Kidney (tissue), 22 donors: ENCODE results near the gene OR1L6. TPM values are rescaled to one million over a fixed set of nuclear protein-coding genes. Genes with fewer than 3 reads are reported as not detected.

ENCODE experiments used
- DNase-seq, 5 donors: peaks; one replicate each; pipeline ENCODE4 v3.0.0-alpha.2; 2013 to 2020
- FAIRE-seq: peaks from 2 replicates; lab custom pipeline; 2012; peaks lifted over from hg19 to GRCh38; lab: Jason Lieb, UNC
- H3K27ac ChIP-seq, 2 donors: one replicate each; pipeline ENCODE4 v1.7.0; 2013; ENCODE audit warnings: low read depth in 2 of 2, low read length in 2 of 2, inconsistent platforms in 1 of 2
- H3K27me3 ChIP-seq: one replicate; pipeline ENCODE4 v1.7.1; 2013; ENCODE audit warnings: low read length, inconsistent platforms; ENCODE audit not compliant: control insufficient read depth, insufficient read depth
- H3K36me3 ChIP-seq, 3 donors: one replicate each; pipeline versions ENCODE4 v1.7.0 to v1.7.1; 2013; ENCODE audit warnings: low read length in 3 of 3, control low read depth in 1 of 3, inconsistent platforms in 1 of 3; ENCODE audit not compliant: insufficient read depth in 3 of 3, control insufficient read depth in 2 of 3
- H3K4me1 ChIP-seq, 3 donors: one replicate each; pipeline versions ENCODE4 v1.7.0 to v1.7.1; 2013; ENCODE audit warnings: low read length in 3 of 3, inconsistent platforms in 1 of 3, low read depth in 1 of 3; ENCODE audit not compliant: control insufficient read depth in 2 of 3, insufficient read depth in 2 of 3
- H3K4me3 ChIP-seq, 3 donors: one replicate each; pipeline versions ENCODE4 v1.7.0 to v1.8.1; 2013; ENCODE audit warnings: low read length in 3 of 3, control low read depth in 1 of 3, inconsistent platforms in 1 of 3
- H3K9ac ChIP-seq, 3 donors: one replicate each; pipeline versions ENCODE4 v1.7.0 to v1.7.1; 2013; ENCODE audit warnings: low read length in 3 of 3, control low read depth in 1 of 3, inconsistent platforms in 1 of 3
- H3K9me3 ChIP-seq, 3 donors: one replicate each; pipeline versions ENCODE4 v1.7.0 to v1.7.1; 2013; ENCODE audit warnings: low read length in 3 of 3, control low read depth in 1 of 3, inconsistent platforms in 1 of 3; ENCODE audit not compliant: control insufficient read depth in 2 of 3, insufficient read depth in 1 of 3
- CTCF ChIP-seq: IDR thresholded peaks from 3 replicates; pipeline ENCODE4 v1.5.1; 2012; ENCODE audit warnings: mild to moderate bottlenecking, moderate library complexity, borderline replicate concordance; ENCODE audit not compliant: insufficient read depth; ENCODE audit errors: extremely low read depth
- intact Hi-C: fragments of 100-400 bp; cut with DNase I; formaldehyde crosslinking; loops from one replicate; pipeline ENCODE4 v1.11.1; 2022
- long read RNA-seq, 10 donors: library from polyadenylated mRNA in 1 of 10; unstranded in 1 of 10; transcript quantifications; one replicate each; pipeline ENCODE4 v2.0.0 and lab custom pipeline, GENCODE V29; 2021 to 2026
- polyA plus RNA-seq: library from polyadenylated mRNA; stranded (reverse); fragments of 350-450 nt; fragmentation: Illumina TruSeq; extraction: RNeasy Lipid Tissue Mini Kit (QIAGEN cat#74804); gene quantifications from one replicate; pipeline ENCODE4 v1.2.3, GENCODE V29; 2014; ENCODE audit warnings: low read depth, low replicate concordance; ENCODE audit not compliant: insufficient read depth
- total RNA-seq: library from RNA; stranded (reverse); fragmentation: NEBNext Ultra II Directional; extraction: Animal tissue kit (Norgen Biotek cat#: 25700); gene quantifications from one replicate; pipeline ENCODE4 v1.2.1, GENCODE V29; 2021
- donor health status: control.
- donor health status: control.
- donor health status: control.
- donor health status: control.
- donor health status: control.
- donor health status: DM: yes; HTN: yes; CAD: no.
- donor health status: Normal renal cell carcinoma (clear cell type).

OR1L6 gene, protein sequence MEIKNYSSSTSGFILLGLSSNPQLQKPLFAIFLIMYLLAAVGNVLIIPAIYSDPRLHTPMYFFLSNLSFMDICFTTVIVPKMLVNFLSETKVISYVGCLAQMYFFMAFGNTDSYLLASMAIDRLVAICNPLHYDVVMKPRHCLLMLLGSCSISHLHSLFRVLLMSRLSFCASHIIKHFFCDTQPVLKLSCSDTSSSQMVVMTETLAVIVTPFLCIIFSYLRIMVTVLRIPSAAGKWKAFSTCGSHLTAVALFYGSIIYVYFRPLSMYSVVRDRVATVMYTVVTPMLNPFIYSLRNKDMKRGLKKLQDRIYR
- total RNA-seq (not detected), polyA plus RNA-seq (not detected)
- long read RNA-seq, donor 1: 0 reads
- long read RNA-seq, donor 2: 0 reads
- long read RNA-seq, donor 3: 0 reads
- long read RNA-seq, donor 4: 0 reads
- long read RNA-seq, donor 5: 0 reads
- long read RNA-seq, donor 6: 0 reads
- long read RNA-seq, donor 7: 0 reads
- long read RNA-seq, donor 8: 0 reads
- long read RNA-seq, donor 9: 0 reads
- long read RNA-seq, donor 10: 0 reads

- H3K27me3 ChIP-seq: no peaks in the 10 kb centered on the region
- intact Hi-C loops: no loop called here
- no peak within 1 kb of the TSS for H3K4me3 ChIP-seq
- H3K9me3 ChIP-seq: no peaks in the 10 kb centered on the region
- FAIRE-seq (no peak), DNase-seq (no peak)
- no peak for TF ChIP-seq CTCF
- no peak within 1 kb of the TSS for H3K27ac ChIP-seq
- no peak within 1 kb of the TSS for H3K9ac ChIP-seq
- H3K36me3 ChIP-seq: no peaks in the 10 kb centered on the region
- no peaks in the 10 kb centered on the region for H3K4me1 ChIP-seq
These were observed at the start of gene OR1L6 for GRCh38 chr9:122742003-122742402. OR1L6 (plus strand) TSS chr9:122742303; CDS start chr9:122749848, 7,545 bp downstream.

DNA sequence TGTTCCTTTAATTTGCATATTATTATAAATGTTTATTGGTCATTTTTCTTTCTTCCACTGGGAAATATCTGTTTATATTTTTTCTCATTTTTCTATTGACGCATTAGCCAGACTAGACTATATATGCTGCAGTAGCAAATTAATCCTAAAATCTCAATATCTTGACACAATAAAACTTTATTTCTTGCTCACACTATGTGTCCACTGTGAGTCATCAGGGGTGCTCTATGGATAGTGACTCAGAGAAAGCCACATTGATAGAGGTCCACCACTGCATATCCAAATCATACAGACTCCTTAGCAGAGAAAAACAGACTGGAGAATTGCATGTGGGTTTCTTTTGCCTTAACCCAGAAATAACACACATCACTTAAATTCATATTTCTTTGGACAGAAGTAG lies 46.4 kb upstream of the OR1L6 start:
- Histone ChIP-seq H3K4me1 (no peaks in the 10 kb centered on the region), H3K9ac (no peak overlapping the region), H3K9me3 (peaks cover 0 to 17% (median 8%) of the 10 kb centered on the region in 3 donors), H3K36me3 (no peaks in the 10 kb centered on the region), H3K27me3 (no peaks in the 10 kb centered on the region), H3K27ac (no peak overlapping the region), H3K4me3 (no peak overlapping the region)
- DNase-seq (no peak), FAIRE-seq (no peak)
- intact Hi-C loops: no loop called here
- no peak for TF ChIP-seq CTCF

DNA sequence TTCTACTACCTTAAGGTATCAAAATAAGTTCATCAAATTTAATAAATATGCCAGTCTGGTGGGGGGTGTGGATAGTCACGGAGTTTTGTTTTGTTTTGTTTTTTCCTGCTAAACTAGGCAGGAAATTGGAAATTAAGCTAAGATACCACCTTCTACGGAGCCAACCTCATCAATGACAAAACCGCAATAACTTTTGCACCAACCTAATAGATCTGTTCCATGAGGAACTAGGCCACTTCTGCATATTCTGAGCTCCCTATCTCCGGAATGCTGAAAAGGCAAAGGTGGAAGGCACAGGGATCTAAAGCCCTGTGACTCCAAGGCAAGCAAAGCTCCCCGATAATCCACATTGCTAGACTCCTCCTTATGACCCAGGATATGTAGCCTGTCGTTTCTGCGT lies 24.1 kb upstream of the OR1L6 start:
- Histone ChIP-seq H3K27me3 (no peaks in the 10 kb centered on the region), H3K9ac (no peak overlapping the region), H3K4me1 (no peaks in the 10 kb centered on the region), H3K27ac (no peak overlapping the region), H3K9me3 (peaks cover 0 to 7% (median 0%) of the 10 kb centered on the region in 3 donors), H3K36me3 (no peaks in the 10 kb centered on the region), H3K4me3 (no peak overlapping the region)
- FAIRE-seq (no peak), DNase-seq (no peak)
- intact Hi-C loops: no loop called here
- TF ChIP-seq CTCF: no peak
